ENCODE results near the gene OR2T4.

DNA sequence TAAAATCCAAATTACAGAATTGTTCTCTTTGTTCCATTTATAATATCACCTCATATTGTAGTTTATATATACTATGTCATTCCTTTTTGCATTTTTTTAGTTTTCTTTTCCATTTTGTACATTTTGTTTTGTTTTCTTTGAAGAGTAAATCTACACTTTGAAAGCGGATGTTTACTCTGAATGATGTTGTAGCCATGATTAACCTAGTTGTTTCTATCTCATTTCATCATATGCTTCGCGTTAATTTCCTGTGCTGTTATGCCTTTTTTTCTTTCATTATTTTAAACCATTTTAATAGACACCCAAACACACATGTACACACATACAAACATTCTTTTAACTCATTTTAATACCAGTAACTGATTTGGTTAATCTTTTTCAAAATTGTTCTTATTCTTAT, 19.4 kb downstream of the OR2T4 start:
- TF ChIP-seq, protein P1, sequence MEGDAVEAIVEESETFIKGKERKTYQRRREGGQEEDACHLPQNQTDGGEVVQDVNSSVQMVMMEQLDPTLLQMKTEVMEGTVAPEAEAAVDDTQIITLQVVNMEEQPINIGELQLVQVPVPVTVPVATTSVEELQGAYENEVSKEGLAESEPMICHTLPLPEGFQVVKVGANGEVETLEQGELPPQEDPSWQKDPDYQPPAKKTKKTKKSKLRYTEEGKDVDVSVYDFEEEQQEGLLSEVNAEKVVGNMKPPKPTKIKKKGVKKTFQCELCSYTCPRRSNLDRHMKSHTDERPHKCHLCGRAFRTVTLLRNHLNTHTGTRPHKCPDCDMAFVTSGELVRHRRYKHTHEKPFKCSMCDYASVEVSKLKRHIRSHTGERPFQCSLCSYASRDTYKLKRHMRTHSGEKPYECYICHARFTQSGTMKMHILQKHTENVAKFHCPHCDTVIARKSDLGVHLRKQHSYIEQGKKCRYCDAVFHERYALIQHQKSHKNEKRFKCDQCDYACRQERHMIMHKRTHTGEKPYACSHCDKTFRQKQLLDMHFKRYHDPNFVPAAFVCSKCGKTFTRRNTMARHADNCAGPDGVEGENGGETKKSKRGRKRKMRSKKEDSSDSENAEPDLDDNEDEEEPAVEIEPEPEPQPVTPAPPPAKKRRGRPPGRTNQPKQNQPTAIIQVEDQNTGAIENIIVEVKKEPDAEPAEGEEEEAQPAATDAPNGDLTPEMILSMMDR (conservative IDR thresholded peaks at IDR 0.05) = no peak
- no peak for TF ChIP-seq EZH2 (IDR thresholded peaks at IDR 0.05; ENCODE audit: low read depth)

Measured in PC-9 (cell line).